Mucosa of gallbladder (tissue), 1 donor: Measurements from ENCODE around the gene AMBRA1. TPM values are rescaled to one million over a fixed set of nuclear protein-coding genes. Genes with fewer than 3 reads are reported as not detected.

Experiments used
- DNase-seq: peaks from one replicate; pipeline ENCODE4 v3.0.0-alpha.2; 2020; ENCODE audit warnings: low spot score
- total RNA-seq: library from RNA; stranded (reverse); gene quantifications from one replicate; pipeline ENCODE4 v1.2.1, GENCODE V29; 2021
- donor health status: DM: no; HTN: no; CAD: no.

AMBRA1 gene
- total RNA-seq, 1 donor from 2014 or later: 42.1 TPM

DNA sequence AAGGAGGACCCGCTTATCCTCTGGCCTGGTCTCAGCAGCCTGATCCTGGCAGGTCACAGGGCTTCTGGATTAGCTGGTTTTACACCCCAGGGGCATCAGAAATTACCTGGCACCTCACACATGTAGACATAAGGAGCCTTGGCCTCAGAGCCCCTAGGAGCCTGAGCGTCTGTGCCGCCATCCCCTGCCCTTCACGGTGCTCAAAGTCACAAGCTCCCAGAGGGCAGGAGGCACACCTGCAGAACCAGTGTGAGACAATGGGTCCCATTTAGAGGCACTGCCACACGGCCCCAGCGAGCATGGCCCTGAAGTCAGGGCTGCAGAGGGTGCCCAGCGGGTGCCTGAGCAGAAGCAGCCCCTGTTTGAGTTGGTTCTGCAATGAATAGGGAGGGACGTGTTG is 242.7 kb downstream of the AMBRA1 start:
- no peak for DNase-seq

DNA sequence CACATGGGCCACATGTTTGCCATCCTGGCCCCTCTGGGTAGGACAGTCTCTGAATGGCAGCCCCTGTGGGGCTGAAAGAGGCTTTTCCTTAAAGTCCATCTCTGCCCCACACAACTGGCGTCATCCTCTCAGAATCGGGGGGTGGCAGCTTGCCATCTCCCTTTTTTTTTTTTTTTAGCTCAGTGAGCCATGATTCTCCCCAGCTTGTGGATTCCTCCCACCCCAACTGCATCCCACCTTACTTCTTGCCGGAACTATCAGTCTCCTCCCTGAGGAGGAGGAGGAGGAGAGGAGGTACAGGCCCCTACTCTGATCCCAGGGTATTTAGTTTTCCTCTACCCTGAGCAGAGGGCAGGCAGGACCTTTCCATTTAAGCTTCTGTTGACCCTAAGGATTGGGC is 243.1 kb downstream of the AMBRA1 start:
- no peak for DNase-seq

DNA sequence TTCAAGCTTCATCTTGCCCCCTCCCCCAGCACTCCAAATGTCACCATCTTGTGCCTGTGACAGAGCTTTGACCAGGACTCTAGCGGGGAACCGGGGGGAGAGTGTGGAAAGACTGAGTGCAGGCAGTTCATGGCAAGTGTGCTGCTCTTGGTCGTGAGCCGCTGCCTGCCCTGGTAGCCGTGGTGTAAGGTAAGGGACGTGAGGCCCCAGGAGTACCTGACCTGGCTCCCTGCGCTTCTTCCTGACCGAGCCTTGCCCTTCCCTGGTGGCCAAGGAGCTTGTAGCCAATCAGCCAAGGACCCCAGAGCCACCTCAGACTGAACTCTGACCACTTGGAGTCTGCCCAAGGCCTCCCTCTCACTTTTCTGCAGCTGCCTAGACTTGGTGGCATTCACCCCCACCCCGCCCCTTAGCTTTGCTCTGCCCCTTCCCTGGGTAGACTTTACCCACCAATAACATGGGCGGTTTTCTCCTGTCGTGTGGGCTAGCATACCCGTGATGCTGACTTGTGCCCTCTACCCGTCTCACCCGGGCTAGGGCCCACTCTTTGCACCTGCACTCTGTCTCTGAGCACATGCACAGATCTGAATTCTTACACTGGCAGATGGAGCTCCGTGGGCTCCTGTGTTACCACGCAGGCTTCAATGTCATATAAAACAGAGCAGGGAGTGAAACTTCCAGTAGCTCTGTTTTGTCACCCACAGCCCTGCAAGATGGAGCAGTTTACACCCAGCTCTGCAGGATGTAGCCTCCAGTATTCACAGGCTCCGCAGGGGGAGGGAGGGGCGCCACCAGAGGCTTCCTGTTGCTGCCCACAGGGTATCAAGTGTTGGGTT is 245.0 kb downstream of the AMBRA1 start:
- no peak for DNase-seq

DNA sequence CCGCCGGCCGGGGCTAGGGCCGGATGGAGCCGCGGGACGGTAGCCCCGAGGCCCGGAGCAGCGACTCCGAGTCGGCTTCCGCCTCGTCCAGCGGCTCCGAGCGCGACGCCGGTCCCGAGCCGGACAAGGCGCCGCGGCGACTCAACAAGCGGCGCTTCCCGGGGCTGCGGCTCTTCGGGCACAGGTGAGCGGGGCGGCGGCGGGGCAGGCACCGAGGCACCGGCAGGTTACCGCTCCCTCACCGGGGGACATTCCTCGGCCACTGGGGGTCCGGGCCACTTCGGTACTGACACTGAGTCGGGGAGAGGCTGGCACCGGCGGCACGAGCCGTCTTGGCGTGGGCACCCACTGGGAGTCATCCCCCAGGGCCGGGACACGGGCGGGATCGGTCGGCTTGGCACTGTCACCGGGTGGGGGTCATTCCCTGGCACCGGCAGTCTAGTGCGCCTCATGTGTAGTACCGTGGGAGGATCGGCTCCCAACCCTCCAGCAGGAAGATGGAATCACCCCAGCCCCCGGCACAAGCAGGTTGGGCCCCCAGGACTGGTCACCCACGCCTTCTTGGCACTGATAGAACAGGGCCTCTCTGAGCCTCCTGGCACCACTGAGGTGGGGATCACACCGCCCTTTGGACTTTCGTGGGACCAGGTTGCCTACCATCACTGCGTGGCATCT is 246.0 kb downstream of the AMBRA1 start:
- no peak for DNase-seq

DNA sequence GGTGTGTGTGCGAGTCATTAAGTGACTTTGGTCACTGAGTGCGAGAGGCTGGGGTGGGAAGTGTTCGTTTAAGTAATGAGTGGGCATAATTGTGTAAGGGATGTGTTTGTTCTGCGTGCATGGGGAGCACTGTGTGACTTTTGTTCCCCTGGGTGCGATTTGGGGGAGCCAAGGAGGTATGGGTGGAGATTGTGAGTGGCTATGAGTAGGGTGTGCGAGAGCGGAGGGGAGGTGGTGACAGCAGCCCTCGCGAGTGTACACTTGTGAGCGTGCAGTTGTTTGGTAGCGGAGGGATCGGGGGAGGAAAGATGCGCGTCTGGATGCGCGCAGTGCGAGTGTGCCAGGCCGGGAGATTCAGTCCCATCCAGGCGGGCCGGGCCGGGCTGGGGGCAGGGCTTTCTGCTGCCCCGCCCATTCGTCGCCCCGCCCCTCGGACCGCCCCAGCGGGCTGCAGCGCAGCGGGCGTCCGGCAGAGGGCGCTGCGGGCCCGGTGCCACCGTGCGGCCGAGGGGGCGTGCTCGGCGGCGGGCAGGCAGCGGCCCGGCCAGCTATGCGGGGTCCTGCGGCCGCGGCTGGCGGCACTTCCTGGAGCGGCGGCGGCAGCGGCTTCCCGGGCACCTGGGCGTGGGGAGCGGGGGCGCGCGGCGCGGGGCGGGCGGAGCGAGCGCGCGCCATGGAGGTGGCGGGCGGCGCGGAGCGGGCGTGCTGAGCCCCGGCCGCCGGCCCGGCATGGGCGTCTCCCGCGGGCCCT is 246.8 kb downstream of the AMBRA1 start, which contains the start of gene DGKZ:
Gene DGKZ, plus strand, starts transcription at position 578 of the 751 bp plus-strand sequence. CDS start 197 bp downstream, outside the sequence.
- DNase-seq: peak; percentile 87

Other genes starting within 250 kb of the AMBRA1 start
- 83.8 TPM for gene DGKZ, start 246.6 kb downstream of the AMBRA1 start, total RNA-seq
- gene MDK, start 212.4 kb downstream of the AMBRA1 start, total RNA-seq: 106 TPM
- not detected for gene CHRM4, start 202.2 kb downstream of the AMBRA1 start, total RNA-seq
- 4.7 TPM for gene HARBI1, start 23.2 kb upstream of the AMBRA1 start, total RNA-seq
- 91.0 TPM for gene ATG13, start 23.5 kb upstream of the AMBRA1 start, total RNA-seq
- 138 TPM for gene ARHGAP1, start 106.6 kb upstream of the AMBRA1 start, total RNA-seq
- 12.9 TPM for gene ZNF408, start 107.0 kb upstream of the AMBRA1 start, total RNA-seq
- 21.4 TPM for gene F2, start 125.2 kb upstream of the AMBRA1 start, total RNA-seq